GF-D8 (cell line): ENCODE measurements around the gene PIEZO2.
"Not testable (repeated sequence)": the region's sequence is repeated elsewhere in the genome, so short reads cannot be mapped to it uniquely, and the experiment has no call there.

ENCODE experiments used
- DNase-seq: peaks from one replicate; lab custom pipeline; 2025; lab: John Stamatoyannopoulos, UW

PIEZO2 gene

GRCh38 chr18:10620670-10621329 lies 528.6 kb downstream of the PIEZO2 start:
- not testable (repeated sequence) for DNase-seq
